Stimulated activated CD4-positive, alpha-beta T cell treated with anti-CD3 and anti-CD28 coated beads, Interleukin-4, amount 100 ng/mL, for 48 hours (primary cell): ENCODE data around the gene TMEM52.
A peak's percentile ranks its signal among the peaks of the same experiment; 100 is the strongest.
"Not testable (repeated sequence)": the region's sequence is repeated elsewhere in the genome, so short reads cannot be mapped to it uniquely, and the experiment has no call there.

Experiments
- DNase-seq, 2 donors: peaks; one replicate each; pipeline ENCODE4 v3.0.0-alpha.2; 2020; ENCODE audit warnings: low read depth in 2 of 2

The TMEM52 gene

GRCh38 chr1:1894354-1895059 is 24.6 kb downstream of the TMEM52 start:
- DNase-seq: no peak

- no peak for DNase-seq
Measured at GRCh38 chr1:1893997-1894353, 25.1 kb downstream of the TMEM52 start.

GRCh38 chr1:1893291-1893985 is 25.6 kb downstream of the TMEM52 start:
- DNase-seq: no peak

- no peak for DNase-seq
Measured at GRCh38 chr1:1892763-1893120, 26.3 kb downstream of the TMEM52 start.

- no peak for DNase-seq
Measured at GRCh38 chr1:1892079-1892762, 26.9 kb downstream of the TMEM52 start.

- peak; percentile 62 to 64 for DNase-seq
Measured at GRCh38 chr1:1891349-1892078, 27.6 kb downstream of the TMEM52 start.

GRCh38 chr1:1890506-1891348 is 28.4 kb downstream of the TMEM52 start, which contains the start of gene GNB1:
Gene GNB1, minus strand, starts transcription at chr1:1891087. Its CDS starts 65,634 bp downstream, at chr1:1825453.
- peak; percentile 76 to 83 for DNase-seq

- DNase-seq: peak in 1 of 2 donors; percentile 37
Measured at GRCh38 chr1:1889847-1890505, 29.1 kb downstream of the TMEM52 start.

- no peak for DNase-seq
Measured at GRCh38 chr1:1889090-1889750, 29.9 kb downstream of the TMEM52 start.

- DNase-seq: not testable (repeated sequence)
Measured at GRCh38 chr1:1883890-1884289, 35.2 kb downstream of the TMEM52 start.

GRCh38 chr1:1883092-1883873 is 35.8 kb downstream of the TMEM52 start:
- no peak for DNase-seq

- DNase-seq: no peak
Measured at GRCh38 chr1:1881727-1882126, 37.4 kb downstream of the TMEM52 start.

GRCh38 chr1:1880617-1881312 is 38.3 kb downstream of the TMEM52 start:
- no peak for DNase-seq

- no peak for DNase-seq
Measured at GRCh38 chr1:1879942-1880341, 39.1 kb downstream of the TMEM52 start.

GRCh38 chr1:1877865-1878436 is 41.1 kb downstream of the TMEM52 start:
- no peak for DNase-seq

GRCh38 chr1:1876335-1876930 is 42.6 kb downstream of the TMEM52 start:
- DNase-seq: no peak

- peak in 1 of 2 donors; percentile 24 for DNase-seq
Measured at GRCh38 chr1:1875932-1876331, 43.1 kb downstream of the TMEM52 start.

GRCh38 chr1:1874901-1875300 is 44.2 kb downstream of the TMEM52 start:
- DNase-seq: no peak
